HEK293 (cell line): ENCODE data around the gene MAP4K2.
A peak's percentile ranks its signal among the peaks of the same experiment; 100 is the strongest.

Experiments used
- CTCF ChIA-PET: fragments of 350-600 bp; formaldehyde crosslinking; extraction: SDS; loops from one replicate; lab custom pipeline; 2021; ENCODE audit warnings: antibody characterized with exemption; lab: Yijun Ruan, JAX
- POLR2A ChIA-PET: fragments of 300-600 bp; formaldehyde crosslinking; extraction: SDS; loops from one replicate; lab custom pipeline; 2020; ENCODE audit warnings: antibody characterized with exemption, inconsistent platforms; lab: Yijun Ruan, JAX
- H3K27ac ChIP-seq: fragments of 200-500 bp; sonication (Bioruptor generic); 2 replicates; pipeline ENCODE4 v1.5.1; 2014; ENCODE audit warnings: low read depth, low read length, control low read depth, inconsistent platforms; ENCODE audit errors: extremely low read depth
- H3K36me3 ChIP-seq, 2 experiments: fragments of 200-500 bp in 1 of 2; sonication (Bioruptor generic) in 1 of 2; 1 replicate in 1 of 2; 2 replicates in 1 of 2; pipeline ENCODE4 v1.5.1; 2014 to 2017; ENCODE audit warnings: inconsistent platforms in 2 of 2, low read length in 2 of 2; ENCODE audit not compliant: control insufficient read depth in 2 of 2, insufficient read depth in 1 of 2
- H3K4me1 ChIP-seq: fragments of 200-500 bp; sonication (Bioruptor generic); 2 replicates; pipeline ENCODE4 v1.5.1; 2014; ENCODE audit warnings: mild to moderate bottlenecking, low read length, inconsistent platforms; ENCODE audit not compliant: control insufficient read depth, insufficient read depth
- H3K4me3 ChIP-seq: 2 replicates; pipeline ENCODE4 v1.5.1; 2011; ENCODE audit warnings: low read depth, mild to moderate bottlenecking, control low read depth, low read length, moderate library complexity
- H3K9me3 ChIP-seq: fragments of 200-500 bp; sonication (Bioruptor generic); 2 replicates; pipeline ENCODE4 v1.5.1; 2014; ENCODE audit warnings: low read depth, low read length, inconsistent platforms; ENCODE audit not compliant: control insufficient read depth, insufficient read depth
- CTCF ChIP-seq: fragments of 450-650 bp; formaldehyde crosslinking; IDR thresholded peaks from 2 replicates; pipeline ENCODE4 v1.5.1; 2016; ENCODE audit warnings: missing biosample characterization, missing genetic modification characterization
- EGR2 ChIP-seq: fragments of 450-650 bp; formaldehyde crosslinking; IDR thresholded peaks from 2 replicates; pipeline ENCODE4 v1.5.1; 2016; ENCODE audit warnings: low read depth, missing biosample characterization, missing genetic modification characterization
- GLIS2 ChIP-seq: fragments of 450-650 bp; formaldehyde crosslinking; IDR thresholded peaks from 2 replicates; pipeline ENCODE4 v1.5.1; 2016; ENCODE audit warnings: missing biosample characterization, missing genetic modification characterization
- HIC1 ChIP-seq: fragments of 450-650 bp; formaldehyde crosslinking; IDR thresholded peaks from 2 replicates; pipeline ENCODE4 v1.5.1; 2016; ENCODE audit warnings: missing biosample characterization, missing genetic modification characterization
- KLF17 ChIP-seq: fragments of 450-650 bp; formaldehyde crosslinking; IDR thresholded peaks from 2 replicates; pipeline ENCODE4 v1.5.1; 2016; ENCODE audit warnings: missing biosample characterization, missing genetic modification characterization
- PRDM2 ChIP-seq: fragments of 450-650 bp; formaldehyde crosslinking; IDR thresholded peaks from 2 replicates; pipeline ENCODE4 v1.5.1; 2016; ENCODE audit warnings: missing biosample characterization, missing genetic modification characterization, borderline replicate concordance
- REPIN1 ChIP-seq: fragments of 450-650 bp; formaldehyde crosslinking; IDR thresholded peaks from 2 replicates; pipeline ENCODE4 v1.5.1; 2017; ENCODE audit warnings: missing biosample characterization, missing genetic modification characterization, low read depth
- SCRT2 ChIP-seq: fragments of 450-650 bp; formaldehyde crosslinking; IDR thresholded peaks from 2 replicates; pipeline ENCODE4 v1.5.1; 2016; ENCODE audit warnings: missing biosample characterization, missing genetic modification characterization
- SP7 ChIP-seq: fragments of 450-650 bp; formaldehyde crosslinking; IDR thresholded peaks from 2 replicates; pipeline ENCODE4 v1.5.1; 2016; ENCODE audit warnings: missing biosample characterization, missing genetic modification characterization
- ZBTB26 ChIP-seq: fragments of 450-650 bp; formaldehyde crosslinking; optimal IDR thresholded peaks from 2 replicates; pipeline ENCODE3; 2016; ENCODE audit warnings: missing biosample characterization, mild to moderate bottlenecking, missing genetic modification characterization
- ZFP41 ChIP-seq: fragments of 450-650 bp; formaldehyde crosslinking; IDR thresholded peaks from 2 replicates; pipeline ENCODE4 v1.5.1; 2016; ENCODE audit warnings: missing biosample characterization, missing genetic modification characterization, borderline replicate concordance
- ZNF157 ChIP-seq: fragments of 450-650 bp; formaldehyde crosslinking; IDR thresholded peaks from 2 replicates; pipeline ENCODE4 v1.5.1; 2016; ENCODE audit warnings: missing biosample characterization, missing genetic modification characterization
- ZNF18 ChIP-seq: fragments of 450-650 bp; formaldehyde crosslinking; IDR thresholded peaks from 2 replicates; pipeline ENCODE4 v1.5.1; 2016; ENCODE audit warnings: missing biosample characterization, missing genetic modification characterization
- ZNF404 ChIP-seq: fragments of 450-650 bp; formaldehyde crosslinking; IDR thresholded peaks from 2 replicates; pipeline ENCODE4 v1.5.1; 2017; ENCODE audit warnings: missing biosample characterization, missing genetic modification characterization
- ZNF423 ChIP-seq: fragments of 450-650 bp; formaldehyde crosslinking; IDR thresholded peaks from 2 replicates; pipeline ENCODE4 v1.5.1; 2016; ENCODE audit warnings: missing biosample characterization, missing genetic modification characterization
- ZNF433 ChIP-seq: fragments of 450-650 bp; formaldehyde crosslinking; IDR thresholded peaks from 2 replicates; pipeline ENCODE4 v1.5.1; 2016; ENCODE audit warnings: missing biosample characterization, missing genetic modification characterization, low read depth
- ZNF660 ChIP-seq: fragments of 450-650 bp; IDR thresholded peaks from 2 replicates; pipeline ENCODE4 v1.5.1; 2018; ENCODE audit warnings: missing biosample characterization, mild to moderate bottlenecking, missing genetic modification characterization
- ZNF777 ChIP-seq: fragments of 450-650 bp; formaldehyde crosslinking; IDR thresholded peaks from 2 replicates; pipeline ENCODE4 v1.5.1; 2017; ENCODE audit warnings: missing biosample characterization, missing genetic modification characterization, borderline replicate concordance
- ZSCAN16 ChIP-seq: fragments of 450-650 bp; formaldehyde crosslinking; IDR thresholded peaks from 2 replicates; pipeline ENCODE4 v1.5.1; 2016; ENCODE audit warnings: missing biosample characterization, missing genetic modification characterization
- ZXDB ChIP-seq: fragments of 450-650 bp; formaldehyde crosslinking; IDR thresholded peaks from 2 replicates; pipeline ENCODE4 v1.5.1; 2016; ENCODE audit warnings: missing biosample characterization, missing genetic modification characterization

MAP4K2 gene

GRCh38 chr11:64743591-64744543 lies 59.1 kb downstream of the MAP4K2 start, which contains the start of gene RASGRP2 (continued):
- peak; percentile 82 for TF ChIP-seq GLIS2
- TF ChIP-seq ZSCAN16 (tag by site-specific recombination) = 0 out of 2 replicates have a peak, but pooled peaks have one; percentile 33
- peak; percentile 84 for TF ChIP-seq ZNF18 (tag by site-specific recombination)
- no peak for TF ChIP-seq ZNF433
- TF ChIP-seq ZFP41 = no peak
- peak; percentile 67; the same call in 1 of the 2 replicates for TF ChIP-seq EGR2 (tag by site-specific recombination)
- peak; percentile 72 for TF ChIP-seq HIC1 (tag by site-specific recombination)
- no peak for TF ChIP-seq ZNF157 (tag by site-specific recombination)
- TF ChIP-seq ZNF404 (tag by site-specific recombination) = no peak
- TF ChIP-seq ZNF777 (tag by site-specific recombination) = 0 out of 2 replicates have a peak, but pooled peaks have one; percentile 50
- TF ChIP-seq ZBTB26 (tag by site-specific recombination) = peak; percentile 69
- TF ChIP-seq ZNF423 (tag by site-specific recombination) = peak; percentile 86
- no peak for TF ChIP-seq SCRT2

GRCh38 chr11:64742889-64743590 lies 60.0 kb downstream of the MAP4K2 start:
- Histone ChIP-seq H3K36me3 (no peaks in the 10 kb centered on the region), H3K27ac (no peak overlapping the region), H3K9me3 (no peaks in the 10 kb centered on the region), H3K4me3 (peak overlapping the region; percentile 30), H3K4me1 (no peaks in the 10 kb centered on the region)
- ChIA-PET CTCF (interaction anchor here (0.6 to 4.6 kb wide), 19 partner anchors 8 to 957 kb away, joined by 3 to 31 read pairs (median 5); no protein-coding TSS in a partner anchor), POLR2A (interaction anchor here (1.0 kb wide), 1 partner anchor 36 kb away, joined by 3 read pairs; the partner anchor contains the start of gene SF1)
- TF ChIP-seq KLF17 (tag by site-specific recombination) (peak; percentile 76), REPIN1 (no peak), ZNF660 (tag by site-specific recombination) (0 out of 2 replicates have a peak, but pooled peaks have one; percentile 28), PRDM2 (tag by site-specific recombination) (no peak), ZXDB (tag by site-specific recombination) (0 out of 2 replicates have a peak, but pooled peaks have one; percentile 25), CTCF (peak; percentile 84), SP7 (tag by site-specific recombination) (peak; percentile 40)
